SK-N-MC (cell line): Measurements from ENCODE around the gene WWTR1.

Source experiments
- EZH2 ChIP-seq: fragments of 200-600 bp; sonication (generic); IDR thresholded peaks from one replicate; pipeline ENCODE4 v1.6.1; 2017; ENCODE audit warnings: antibody characterized with exemption
- FOXP2 ChIP-seq: optimal IDR thresholded peaks from 2 replicates; pipeline ENCODE3; 2011; ENCODE audit warnings: mild to moderate bottlenecking, moderate library complexity; ENCODE audit not compliant: insufficient read depth; ENCODE audit errors: extremely low read length, control extremely low read depth
- POLR2AphosphoS5 ChIP-seq: IDR thresholded peaks from 2 replicates; pipeline ENCODE4 v1.6.1; 2012; ENCODE audit warnings: mild to moderate bottlenecking, low read depth, low read length, borderline replicate concordance

DNA sequence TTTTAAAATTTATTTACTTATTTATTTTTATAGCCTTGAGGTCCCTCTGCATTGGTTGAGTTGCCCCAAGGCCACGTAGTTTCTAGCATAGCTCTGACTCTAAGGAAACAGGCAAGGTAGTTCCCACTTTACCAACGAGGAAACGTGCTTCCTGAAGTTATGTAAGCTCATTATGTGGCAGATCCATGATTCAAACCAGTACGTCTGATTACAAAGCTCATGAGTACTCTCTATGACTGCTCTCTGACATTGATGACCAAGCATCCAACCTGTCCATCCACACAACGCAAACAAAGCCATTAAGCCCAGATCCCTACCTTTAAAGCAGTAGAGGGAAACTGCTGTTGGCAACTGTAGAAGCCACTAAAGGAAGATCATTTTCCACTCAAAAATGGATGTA is 25.6 kb downstream of the WWTR1 start:
- TF ChIP-seq FOXP2 (no peak), POLR2AphosphoS5 (no peak), EZH2 (no peak)
